22Rv1 (cell line): ENCODE data around the gene CDC42.

Source experiments
- H3K27ac ChIP-seq: fragments of 450-650 bp; 2 replicates; pipeline ENCODE4 v1.5.1; 2017
- ZFX ChIP-seq: fragments of 450-650 bp; IDR thresholded peaks from 2 replicates; pipeline ENCODE4 v1.6.1; 2017; ENCODE audit warnings: antibody characterized with exemption, borderline replicate concordance
- TF ChIP-seq, protein P1 (sequence below): fragments of 450-650 bp; IDR thresholded peaks from 2 replicates; pipeline ENCODE4 v1.5.1; 2017; ENCODE audit warnings: mild to moderate bottlenecking

Gene CDC42

DNA sequence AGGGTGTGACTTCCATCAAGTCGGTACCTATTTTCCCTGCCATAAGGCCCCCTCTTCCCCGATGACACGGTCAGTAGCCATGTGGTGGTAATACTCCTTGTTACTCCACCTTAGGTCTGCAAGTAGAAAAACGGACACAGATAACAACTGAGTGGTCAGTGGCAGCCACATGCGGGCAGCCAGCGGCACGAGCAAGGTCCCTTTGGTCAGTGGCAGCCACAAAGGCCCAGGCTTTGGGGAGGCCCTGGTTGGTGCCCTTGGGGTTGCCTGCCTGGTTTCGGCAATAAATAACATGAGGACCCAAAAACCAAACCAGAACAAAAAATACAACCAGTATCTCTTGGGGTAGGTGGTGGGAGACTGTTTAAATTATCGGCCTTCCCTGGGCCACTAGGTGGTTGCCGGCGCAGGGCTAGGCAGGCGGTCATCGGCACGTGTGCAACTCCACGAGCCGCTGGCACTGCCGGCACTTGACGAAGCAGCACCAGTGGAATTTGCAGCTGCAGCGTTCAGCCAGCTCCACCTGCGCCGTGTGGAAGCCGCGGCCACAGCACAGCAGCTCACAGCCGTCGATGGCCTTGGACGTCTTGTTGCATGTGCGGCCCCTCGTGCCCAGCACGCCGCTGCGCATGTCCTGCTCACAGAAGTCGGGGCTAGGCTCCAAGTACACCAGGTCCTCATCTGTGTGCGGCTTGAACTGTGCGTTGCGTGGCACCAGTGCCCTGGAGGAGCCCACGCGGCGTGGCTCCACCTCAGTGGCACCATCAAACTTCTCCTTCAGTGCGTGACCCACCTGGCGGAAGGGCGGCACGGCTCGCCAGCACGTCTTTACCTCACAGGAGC lies 67.3 kb downstream of the CDC42 start:
- no peak overlapping the region for H3K27ac ChIP-seq
- no peak for TF ChIP-seq ZFX
- TF ChIP-seq, protein P1, sequence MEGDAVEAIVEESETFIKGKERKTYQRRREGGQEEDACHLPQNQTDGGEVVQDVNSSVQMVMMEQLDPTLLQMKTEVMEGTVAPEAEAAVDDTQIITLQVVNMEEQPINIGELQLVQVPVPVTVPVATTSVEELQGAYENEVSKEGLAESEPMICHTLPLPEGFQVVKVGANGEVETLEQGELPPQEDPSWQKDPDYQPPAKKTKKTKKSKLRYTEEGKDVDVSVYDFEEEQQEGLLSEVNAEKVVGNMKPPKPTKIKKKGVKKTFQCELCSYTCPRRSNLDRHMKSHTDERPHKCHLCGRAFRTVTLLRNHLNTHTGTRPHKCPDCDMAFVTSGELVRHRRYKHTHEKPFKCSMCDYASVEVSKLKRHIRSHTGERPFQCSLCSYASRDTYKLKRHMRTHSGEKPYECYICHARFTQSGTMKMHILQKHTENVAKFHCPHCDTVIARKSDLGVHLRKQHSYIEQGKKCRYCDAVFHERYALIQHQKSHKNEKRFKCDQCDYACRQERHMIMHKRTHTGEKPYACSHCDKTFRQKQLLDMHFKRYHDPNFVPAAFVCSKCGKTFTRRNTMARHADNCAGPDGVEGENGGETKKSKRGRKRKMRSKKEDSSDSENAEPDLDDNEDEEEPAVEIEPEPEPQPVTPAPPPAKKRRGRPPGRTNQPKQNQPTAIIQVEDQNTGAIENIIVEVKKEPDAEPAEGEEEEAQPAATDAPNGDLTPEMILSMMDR = no peak

DNA sequence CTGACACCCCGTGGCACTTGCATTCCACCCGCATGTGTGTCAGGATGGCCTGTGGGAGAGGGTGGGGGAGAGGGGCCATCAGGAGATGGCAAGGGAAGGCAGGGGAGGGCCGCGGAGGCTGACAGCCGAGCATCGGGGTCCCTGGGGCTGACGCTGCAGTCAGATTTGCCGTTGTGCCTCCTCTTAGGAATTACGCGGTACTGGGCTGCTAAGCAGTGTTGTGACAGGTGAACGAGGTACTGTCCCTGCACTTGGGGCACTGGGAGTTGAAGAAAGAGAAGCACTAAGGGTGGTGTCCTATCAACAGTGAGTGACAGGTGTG lies 67.9 kb downstream of the CDC42 start:
- no peak for TF ChIP-seq ZFX
- TF ChIP-seq, protein P1 = no peak
- no peak overlapping the region for H3K27ac ChIP-seq

DNA sequence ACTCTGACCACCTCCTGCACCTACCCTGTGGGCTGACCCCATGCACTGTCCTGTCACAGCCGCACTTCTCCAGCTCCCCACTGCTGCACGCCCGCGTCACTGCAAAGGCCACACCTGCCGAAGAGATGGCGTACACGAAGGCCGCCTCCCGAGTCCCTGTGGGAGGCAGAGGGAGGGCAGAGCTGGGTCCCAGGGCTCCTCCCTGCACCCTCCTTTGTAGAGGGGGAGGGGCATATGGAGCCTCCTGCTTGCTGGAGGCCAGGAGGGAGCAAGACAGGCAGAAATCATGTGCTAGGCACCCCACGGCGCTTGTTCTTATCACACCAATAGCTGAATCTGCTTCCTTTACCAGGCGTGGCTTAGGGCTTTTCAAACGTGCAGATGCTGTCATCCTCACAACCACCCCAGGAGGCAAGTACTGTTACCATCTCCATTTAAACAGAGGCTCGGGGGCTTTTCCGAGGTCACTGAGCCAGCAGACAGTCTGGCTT lies 69.0 kb downstream of the CDC42 start:
- TF ChIP-seq, protein P1 = no peak
- no peak for TF ChIP-seq ZFX
- no peak overlapping the region for H3K27ac ChIP-seq

DNA sequence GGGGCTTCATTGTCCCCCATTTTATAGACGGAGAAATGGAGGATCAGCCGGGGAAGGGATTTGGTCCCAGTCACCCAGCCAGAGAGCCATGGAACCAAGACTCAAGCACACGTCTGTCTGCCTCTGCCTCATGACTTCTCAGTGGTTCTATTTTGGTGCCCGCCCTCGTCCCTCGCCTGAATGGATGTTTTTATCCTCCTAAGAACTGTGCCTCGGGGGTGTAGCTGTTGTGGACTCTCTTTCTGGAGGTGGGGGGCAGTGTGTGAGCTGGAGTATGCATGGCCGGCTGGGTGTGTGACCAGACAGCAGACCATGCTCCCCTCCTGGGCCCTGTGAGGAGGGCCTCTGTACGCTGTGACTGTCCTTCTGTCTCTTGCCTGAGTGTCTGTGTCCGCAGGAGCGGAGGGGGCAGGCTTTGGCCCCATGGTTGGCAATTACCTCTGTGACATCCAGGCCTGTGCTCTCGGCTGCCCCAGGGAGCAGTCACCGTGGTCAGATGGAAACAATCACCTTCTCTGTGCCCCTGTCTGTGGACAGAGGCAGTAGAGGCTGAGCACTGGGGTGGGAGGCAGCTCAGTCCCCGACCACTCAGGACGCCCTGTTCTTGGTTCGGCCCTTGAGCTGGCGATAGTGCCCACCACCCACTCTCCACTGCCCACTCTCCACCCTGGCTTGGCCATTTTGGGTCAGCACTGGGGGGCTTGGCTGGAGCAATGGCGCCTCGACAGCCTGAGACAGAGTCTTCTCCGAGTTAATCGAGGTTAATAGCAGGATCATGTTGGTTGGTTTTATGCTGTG lies 70.0 kb downstream of the CDC42 start:
- TF ChIP-seq ZFX = no peak
- TF ChIP-seq, protein P1 = no peak
- H3K27ac ChIP-seq = no peak overlapping the region

DNA sequence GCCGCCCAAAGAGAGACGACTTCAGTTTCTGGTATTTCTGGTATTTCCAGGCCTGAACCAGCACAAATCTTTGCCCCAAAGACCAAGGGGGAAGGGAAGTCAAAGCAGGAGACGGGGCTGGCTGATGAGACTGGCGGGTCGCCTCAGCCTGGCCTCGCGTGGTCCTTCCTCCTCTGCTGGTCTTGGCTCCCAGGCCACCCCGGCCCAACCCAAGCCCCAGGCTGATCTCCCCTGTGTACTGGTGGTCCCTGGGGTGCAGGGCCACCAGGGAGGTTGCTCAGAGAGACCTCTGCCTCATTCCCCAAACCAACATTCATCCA lies 70.5 kb downstream of the CDC42 start:
- TF ChIP-seq ZFX = no peak
- TF ChIP-seq, protein P1 = no peak
- no peak overlapping the region for H3K27ac ChIP-seq

DNA sequence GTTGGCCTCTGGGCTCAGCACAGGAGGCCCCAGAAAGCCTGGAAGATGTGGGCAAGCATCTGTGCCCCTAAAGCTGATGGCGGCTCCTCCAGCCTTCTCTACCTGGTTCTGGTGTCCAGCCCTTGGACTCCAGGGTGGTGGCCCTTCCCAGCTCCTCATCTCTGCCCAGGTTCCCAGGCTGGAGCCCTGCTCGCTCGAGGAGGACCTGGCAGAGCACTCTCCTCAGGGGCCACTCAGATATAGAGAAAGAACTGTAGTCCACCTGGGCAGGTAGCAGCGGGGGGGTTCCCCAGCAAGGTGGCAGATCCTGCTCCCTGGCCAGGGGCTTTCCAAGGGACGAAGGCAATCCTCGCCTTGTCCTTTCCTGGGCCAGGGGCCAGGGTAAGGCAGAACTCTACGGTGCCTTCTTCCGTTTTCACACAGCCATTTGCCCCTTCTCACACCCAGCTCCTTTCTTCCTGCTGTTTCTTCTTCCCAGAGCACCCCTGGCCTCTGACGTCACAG lies 71.4 kb downstream of the CDC42 start:
- H3K27ac ChIP-seq = no peak overlapping the region
- TF ChIP-seq ZFX = no peak
- TF ChIP-seq, protein P1 = no peak
